GM12878 (cell line): ENCODE data around the gene CSNK1A1. TPM values are rescaled to one million over a fixed set of nuclear protein-coding genes. Genes with fewer than 3 reads are reported as not detected.

Experiments
- ATAC-seq: fragments of 200-7000 bp; cut with Tn5 transposase; 3 replicates; pipeline ENCODE4 v1.9.1; 2020; ENCODE audit warnings: mild to moderate bottlenecking, moderate library complexity
- BruUV-seq: library from RNA; stranded (reverse); fragments of 400-500 nt; replicated peaks from 2 replicates; lab custom pipeline; 2021; lab: Mats Ljungman, UMichigan
- CTCF ChIA-PET: fragments of 300-600 bp; sonication (Branson Sonifier 250); formaldehyde crosslinking; extraction: SDS; loops from one replicate; lab custom pipeline; 2021; ENCODE audit warnings: inconsistent platforms; lab: Yijun Ruan, JAX
- POLR2A ChIA-PET: fragments of 350-600 bp; formaldehyde crosslinking; extraction: SDS; loops from one replicate; lab custom pipeline; 2021; ENCODE audit warnings: inconsistent platforms; lab: Charles Lee
- RAD21 ChIA-PET: fragments of 300-600 bp; sonication (Branson Sonifier 250); formaldehyde crosslinking; loops from one replicate; lab custom pipeline; 2023; ENCODE audit warnings: antibody characterized with exemption; ENCODE audit not compliant: unreplicated experiment; lab: Charles Lee
- SMC1A ChIA-PET: fragments of 300-600 bp; sonication (Branson Sonifier 250); formaldehyde crosslinking; loops from one replicate; lab custom pipeline; 2023; ENCODE audit not compliant: unreplicated experiment, uncharacterized antibody; lab: Charles Lee
- DNase-seq: peaks from one replicate; pipeline ENCODE4 v3.0.0-alpha.2; 2011; ENCODE audit warnings: low read depth, low spot score
- FAIRE-seq: peaks from 3 replicates; lab custom pipeline; 2011; peaks lifted over from hg19 to GRCh38; lab: Jason Lieb, UNC
- H2AFZ ChIP-seq: 2 replicates; pipeline ENCODE4 v1.6.0; 2011; ENCODE audit warnings: low read depth, low read length, control low read depth; ENCODE audit not compliant: control insufficient read depth
- H3K27ac ChIP-seq: 2 replicates; pipeline ENCODE4 v1.5.1; 2011; ENCODE audit warnings: control low read depth; ENCODE audit not compliant: control insufficient read depth, insufficient read depth
- H3K27me3 ChIP-seq, 2 experiments: replicated peaks in 1 of 2; 2 replicates each; pipeline versions ENCODE4 v1.6.0 to v1.6.1; 2011; ENCODE audit warnings: low read length in 1 of 2; ENCODE audit not compliant: control insufficient read depth in 2 of 2, insufficient read depth in 2 of 2
- H3K36me3 ChIP-seq, 2 experiments: 2 replicates each; pipeline ENCODE4 v1.5.1; 2011; ENCODE audit warnings: low read length in 1 of 2; ENCODE audit not compliant: control insufficient read depth in 2 of 2, insufficient read depth in 2 of 2
- H3K4me1 ChIP-seq: 2 replicates; pipeline ENCODE4 v1.6.1; 2011; ENCODE audit warnings: mild to moderate bottlenecking, low read length, moderate library complexity, mixed read lengths; ENCODE audit not compliant: control insufficient read depth, insufficient read depth
- H3K4me2 ChIP-seq: 2 replicates; pipeline ENCODE4 v1.6.0; 2011; ENCODE audit warnings: control low read depth; ENCODE audit not compliant: control insufficient read depth, insufficient read depth
- H3K4me3 ChIP-seq: fragments of 200-600 bp; sonication (generic); 2 replicates; pipeline ENCODE4 v1.5.1; 2016
- H3K79me2 ChIP-seq: 2 replicates; pipeline ENCODE4 v1.6.0; 2011; ENCODE audit warnings: low read length; ENCODE audit not compliant: control insufficient read depth, insufficient read depth
- H3K9ac ChIP-seq: 2 replicates; pipeline ENCODE4 v1.8.0; 2011; ENCODE audit warnings: low read length, control low read depth, mixed read lengths; ENCODE audit not compliant: control insufficient read depth, insufficient read depth
- H3K9me3 ChIP-seq: replicated peaks from 3 replicates; pipeline ENCODE4 v1.5.1; 2011; ENCODE audit warnings: mild to moderate bottlenecking, low read length; ENCODE audit not compliant: control insufficient read depth, insufficient read depth
- H4K20me1 ChIP-seq: 2 replicates; pipeline ENCODE4 v1.6.0; 2011; ENCODE audit not compliant: control insufficient read depth, insufficient read depth
- BHLHE40 ChIP-seq, 2 experiments: fragments of 450-650 bp in 1 of 2; IDR thresholded peaks; 2 replicates each; pipeline ENCODE4 v1.6.1; 2011 to 2017; ENCODE audit warnings: low read depth in 2 of 2, borderline replicate concordance in 1 of 2, improper control_type of control experiment in 1 of 2, low read length in 1 of 2, mild to moderate bottlenecking in 1 of 2
- CBX3 ChIP-seq: fragments of 200-600 bp; sonication (generic); IDR thresholded peaks from 2 replicates; pipeline ENCODE4 v1.6.1; 2016; ENCODE audit warnings: low read depth, borderline replicate concordance
- IRF5 ChIP-seq: fragments of 450-650 bp; IDR thresholded peaks from 2 replicates; pipeline ENCODE4 v1.6.1; 2017; ENCODE audit warnings: borderline replicate concordance
- KDM1A ChIP-seq: fragments of 200-600 bp; sonication (generic); IDR thresholded peaks from 2 replicates; pipeline ENCODE4 v1.6.1; 2016; ENCODE audit warnings: borderline replicate concordance
- MEF2B ChIP-seq: fragments of 450-650 bp; IDR thresholded peaks from 2 replicates; pipeline ENCODE4 v1.6.1; 2018; ENCODE audit warnings: mild to moderate bottlenecking, moderate library complexity; ENCODE audit not compliant: partially characterized antibody, poor library complexity, severe bottlenecking
- NR2F1 ChIP-seq: fragments of 450-650 bp; conservative IDR thresholded peaks from 2 replicates; pipeline ENCODE4 v1.6.1; 2017; ENCODE audit warnings: mild to moderate bottlenecking
- SP1 ChIP-seq: IDR thresholded peaks from one replicate; pipeline ENCODE4 v1.6.1; 2011; ENCODE audit warnings: low read depth, low read length
- ZNF207 ChIP-seq: fragments of 450-650 bp; IDR thresholded peaks from 2 replicates; pipeline ENCODE4 v1.6.1; 2014; ENCODE audit warnings: antibody characterized with exemption, mild to moderate bottlenecking, borderline replicate concordance
- WGBS: methylation state at CpG from one replicate; pipeline ENCODE4 v1.1.6; 2016; ENCODE audit warnings: low lambda C conversion rate; ENCODE audit not compliant: insufficient replicate concordance, insufficient coverage; ENCODE audit errors: missing lambda C conversion rate; 5-methylcytosine and 5-hydroxymethylcytosine counted together
- in situ Hi-C: fragments of 300-500 bp; cut with MboI; formaldehyde crosslinking; loops from 9 replicates; pipeline ENCODE4 v1.14.3; 2018; ENCODE audit warnings: mixed read lengths
- intact Hi-C: fragments of 100-400 bp; cut with micrococcal nuclease; formaldehyde crosslinking; loops from one replicate; pipeline ENCODE4 v1.14.2; 2022; ENCODE audit not compliant: unreplicated experiment
- polyA plus RNA-seq, 11 experiments: library from polyadenylated mRNA; depleted of rRNA in 4 of 11; unstranded in 6 of 11; stranded (reverse) in 5 of 11; fragments of >200 nt; fragmentation: Nextera tagmentation in 4 of 11; fragmentation: Illumina TruSeq in 1 of 11; extraction: Ambion mirVana in 4 of 11; extraction: Trizol in 1 of 11; gene quantifications; 1 replicate in 1 of 11; 2 replicates in 10 of 11; pipeline versions ENCODE4 v1.2.1 to v1.2.3, GENCODE V29; 2011 to 2016; ENCODE audit warnings: inconsistent platforms in 2 of 11, missing spikeins in 2 of 11, low read depth in 1 of 11
- total RNA-seq, 4 experiments: library from RNA; depleted of rRNA in 3 of 4; stranded (reverse); fragments of >200 nt in 3 of 4; fragmentation: Illumina TruSeq in 1 of 4; extraction: Trizol in 1 of 4; gene quantifications; 2 replicates each; pipeline versions ENCODE4 v1.2.1 to v1.2.3, GENCODE V29; 2013 to 2021

Gene CSNK1A1
- total and polyA plus RNA-seq, 10 of the 15 experiments (the other 5 are each of a cell fraction or from before 2014, with no cell fraction given), result 53.3 to 155 (median 133) TPM

- in situ Hi-C loops, result no loop called here
- no peaks in the 10 kb centered on the region; the same call in 2 of the 3 replicates for H3K9me3 ChIP-seq
- TF ChIP-seq ZNF207, result no peak
- TF ChIP-seq MEF2B, result no peak
- TF ChIP-seq KDM1A, result no peak
- no peak for TF ChIP-seq NR2F1
- TF ChIP-seq IRF5, result no peak
- no peak for TF ChIP-seq CBX3
- no peak for TF ChIP-seq SP1
- TF ChIP-seq BHLHE40 (IDR thresholded peaks at IDR 0.05; ENCODE audit: borderline replicate concordance in 1 of 2, low read depth in 2 of 2, low read length in 1 of 2), result no peak
- no peak; the same call in 2 of the 3 replicates for ATAC-seq
- POLR2A ChIA-PET, result no interaction called here
- no peak overlapping the region for H3K27ac ChIP-seq
- H3K79me2 ChIP-seq, result no peaks in the 10 kb centered on the region
- no peak for FAIRE-seq
- CTCF ChIA-PET, result interaction anchor here (1.0 to 11.2 kb wide), 17 partner anchors 12 to 554 kb away, joined by 3 to 108 read pairs (median 5); no protein-coding TSS in a partner anchor
- RAD21 ChIA-PET, result interaction anchor here (0.6 to 2.1 kb wide), 5 partner anchors 117 to 335 kb away, joined by 3 to 9 read pairs (median 3); no protein-coding TSS in a partner anchor
- WGBS, result 38% methylated on average over 9 of the region's 9 CpGs
- H3K27me3 ChIP-seq, result no peaks in the 10 kb centered on the region
- no peak overlapping the region for H3K4me2 ChIP-seq
- intact Hi-C loops, result no loop called here
- no peak overlapping the region for H3K9ac ChIP-seq
- DNase-seq, result no peak
- no TSS peak for BruUV-seq
- SMC1A ChIA-PET, result interaction anchor here (1.0 to 4.3 kb wide), 9 partner anchors 10 to 392 kb away, joined by 3 to 20 read pairs (median 5); partner anchors contain the start of gene CSNK1A1
- H4K20me1 ChIP-seq, result no peaks in the 10 kb centered on the region
- no peak overlapping the region; the same call in 1 of the 2 replicates for H2AFZ ChIP-seq
- no peaks in the 10 kb centered on the region; a peak in 1 of 4 replicates for H3K36me3 ChIP-seq
- no peak overlapping the region for H3K4me3 ChIP-seq
- no peaks in the 10 kb centered on the region for H3K4me1 ChIP-seq
Observed at GRCh38 chr5:149445739-149446369, 105.4 kb downstream of the CSNK1A1 start.
